Heart left ventricle (tissue), 16 donors: ENCODE measurements around the gene FMNL1. TPM values are rescaled to one million over a fixed set of nuclear protein-coding genes. Genes with fewer than 3 reads are reported as not detected.

ENCODE experiments used
- ATAC-seq, 4 donors: fragments of 200-7000 bp; cut with Tn5 transposase; one replicate each; pipeline ENCODE4 v1.9.1; 2020 to 2022; ENCODE audit warnings: moderate library complexity in 4 of 4, mild to moderate bottlenecking in 3 of 4, moderate number of reproducible peaks in 1 of 4
- DNase-seq, 5 donors: peaks; one replicate each; pipeline ENCODE4 v3.0.0-alpha.2; 2020
- H3K27ac ChIP-seq, 12 donors: fragments of 200-600 bp; sonication (generic) in 4 of 12; one replicate each; pipeline versions ENCODE4 v1.5.0 to v1.8.0; 2016 to 2022; ENCODE audit warnings: mild to moderate bottlenecking in 2 of 12
- H3K27me3 ChIP-seq, 9 donors: fragments of 200-600 bp; sonication (generic) in 2 of 9; one replicate each; pipeline versions ENCODE4 v1.5.1 to v1.8.0; 2016 to 2022; ENCODE audit warnings: mild to moderate bottlenecking in 3 of 9
- H3K36me3 ChIP-seq, 9 donors: fragments of 200-600 bp; sonication (generic) in 2 of 9; one replicate each; pipeline versions ENCODE4 v1.5.0 to v1.8.0; 2018 to 2022; ENCODE audit warnings: mild to moderate bottlenecking in 2 of 9
- H3K4me1 ChIP-seq, 12 donors: fragments of 200-600 bp; sonication (generic) in 4 of 12; one replicate each; pipeline versions ENCODE4 v1.5.0 to v1.8.0; 2016 to 2022; ENCODE audit warnings: mild to moderate bottlenecking in 3 of 12
- H3K4me3 ChIP-seq, 12 donors: fragments of 200-600 bp; sonication (generic) in 4 of 12; one replicate each; pipeline versions ENCODE4 v1.5.0 to v1.8.0; 2017 to 2022; ENCODE audit warnings: mild to moderate bottlenecking in 9 of 12, moderate library complexity in 4 of 12
- H3K9me3 ChIP-seq, 12 donors: fragments of 200-600 bp; sonication (generic) in 4 of 12; one replicate each; pipeline versions ENCODE4 v1.5.0 to v1.8.0; 2016 to 2022; ENCODE audit warnings: mild to moderate bottlenecking in 1 of 12
- POLR2A ChIP-seq, 2 donors: fragments of 450-650 bp; IDR thresholded peaks; one replicate each; pipeline ENCODE4 v1.6.1; 2017; ENCODE audit warnings: antibody characterized with exemption in 2 of 2, mild to moderate bottlenecking in 2 of 2, moderate library complexity in 2 of 2
- WGBS, 4 donors: extraction: QIAGEN DNeasy Blood & Tissue Kit in 2 of 4; methylation state at CpG; one replicate each; pipeline versions ENCODE4 v1.1.5 to v1.1.7; 2013 to 2018; 5-methylcytosine and 5-hydroxymethylcytosine counted together
- intact Hi-C, 10 donors: fragments of 100-400 bp; cut with DNase I; formaldehyde crosslinking; loops; one replicate each; pipeline versions ENCODE4 v1.11.1 to v1.14.2; 2022
- polyA plus RNA-seq, 2 donors: library from polyadenylated mRNA; stranded (reverse); fragments of 200-250 nt; gene quantifications; one replicate each; pipeline ENCODE4 v1.2.3, GENCODE V29; 2013
- total RNA-seq, 9 donors: library from RNA; depleted of rRNA in 2 of 9; stranded (reverse); fragments of >200 nt in 2 of 9; fragmentation: NEBNext Ultra II Directional in 3 of 9; extraction: Animal tissue kit (Norgen Biotek cat#: 25700) in 3 of 9; gene quantifications; one replicate each; pipeline versions ENCODE4 v1.1.0 to v1.2.4, GENCODE V29; 2016 to 2023
- TF ChIP-seq, protein P1 (sequence below), 12 donors: fragments of 200-600 bp; sonication (generic) in 4 of 12; IDR thresholded peaks; one replicate each; pipeline versions ENCODE4 v1.5.0 to v1.8.0; 2018 to 2022; ENCODE audit warnings: antibody characterized with exemption in 12 of 12, mild to moderate bottlenecking in 5 of 12
- donor health status: ischemic (EF 13 %, LVEDD 7.1; RV severe dilation, severe dysfunction).
- donor health status: healthy with polysubstance abuse.
- donor health status: DM: no; HTN: yes; CAD: no.
- donor health status: DM: no; HTN: no; CAD: no.
- donor health status: ischemic (EF 25% LVEDD 6.9; RV normal size, moderate dysfunction).
- donor health status: ischemic (EF 25% LVEDD 5.7; RV mildly dilated, moderate dysfunction).
- donor health status: healthy.
- donor health status: DM: yes; HTN: yes; CAD: no.
- donor health status: ischemic (EF 35%, LVEDD 5.7; RV mildly dilated, moderate dysfunction).
- donor health status: nonischemic (EF 11% LVEDD 7.7; RV severe dilation, severe dysfunction).
- donor health status: DM: yes; HTN: yes; CAD: no.
- donor health status: PGD.
- donor health status: ischemic (EF 29% LVEDD 5.4; RV normal size, mild dysfunction).
- donor health status: nonischemic (EF 23%, LVEDD 6.1; RV moderate dilation, normal function).

The FMNL1 gene
- total and polyA plus RNA-seq, 11 donors: 5.4 to 52.8 (median 8.7) TPM

- intact Hi-C loops: loop anchor here in 8 of 10 donors (2.0 to 5.0 kb wide), 6 partner anchors 36 to 109 kb away; partner anchors contain the start of genes MAP3K14 (in 5 of the 8) and FMNL1 (in 1 of the 8)
- ATAC-seq (no peak), DNase-seq (no peak)
- no peak overlapping the region for H3K4me3 ChIP-seq
- no peak for TF ChIP-seq POLR2A (IDR thresholded peaks at IDR 0.05)
- TF ChIP-seq, protein P1, sequence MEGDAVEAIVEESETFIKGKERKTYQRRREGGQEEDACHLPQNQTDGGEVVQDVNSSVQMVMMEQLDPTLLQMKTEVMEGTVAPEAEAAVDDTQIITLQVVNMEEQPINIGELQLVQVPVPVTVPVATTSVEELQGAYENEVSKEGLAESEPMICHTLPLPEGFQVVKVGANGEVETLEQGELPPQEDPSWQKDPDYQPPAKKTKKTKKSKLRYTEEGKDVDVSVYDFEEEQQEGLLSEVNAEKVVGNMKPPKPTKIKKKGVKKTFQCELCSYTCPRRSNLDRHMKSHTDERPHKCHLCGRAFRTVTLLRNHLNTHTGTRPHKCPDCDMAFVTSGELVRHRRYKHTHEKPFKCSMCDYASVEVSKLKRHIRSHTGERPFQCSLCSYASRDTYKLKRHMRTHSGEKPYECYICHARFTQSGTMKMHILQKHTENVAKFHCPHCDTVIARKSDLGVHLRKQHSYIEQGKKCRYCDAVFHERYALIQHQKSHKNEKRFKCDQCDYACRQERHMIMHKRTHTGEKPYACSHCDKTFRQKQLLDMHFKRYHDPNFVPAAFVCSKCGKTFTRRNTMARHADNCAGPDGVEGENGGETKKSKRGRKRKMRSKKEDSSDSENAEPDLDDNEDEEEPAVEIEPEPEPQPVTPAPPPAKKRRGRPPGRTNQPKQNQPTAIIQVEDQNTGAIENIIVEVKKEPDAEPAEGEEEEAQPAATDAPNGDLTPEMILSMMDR (IDR thresholded peaks at IDR 0.05): no peak
- H3K27ac ChIP-seq: peak overlapping the region in 4 of 12 donors; percentile 15 to 89 (median 50)
- H3K36me3 ChIP-seq: peaks cover 0 to 55% (median 39%) of the 10 kb centered on the region in 9 donors
- H3K9me3 ChIP-seq: no peaks in the 10 kb centered on the region
- peaks cover 0 to 38% (median 24%) of the 10 kb centered on the region in 12 donors for H3K4me1 ChIP-seq
- no peaks in the 10 kb centered on the region for H3K27me3 ChIP-seq
- WGBS, 4 donors: 57 to 68% (median 63%) methylated on average over 5 to 6 of the region's 6 CpGs
Observed at GRCh38 chr17:45276031-45276430, 54.3 kb downstream of the FMNL1 start.

DNA sequence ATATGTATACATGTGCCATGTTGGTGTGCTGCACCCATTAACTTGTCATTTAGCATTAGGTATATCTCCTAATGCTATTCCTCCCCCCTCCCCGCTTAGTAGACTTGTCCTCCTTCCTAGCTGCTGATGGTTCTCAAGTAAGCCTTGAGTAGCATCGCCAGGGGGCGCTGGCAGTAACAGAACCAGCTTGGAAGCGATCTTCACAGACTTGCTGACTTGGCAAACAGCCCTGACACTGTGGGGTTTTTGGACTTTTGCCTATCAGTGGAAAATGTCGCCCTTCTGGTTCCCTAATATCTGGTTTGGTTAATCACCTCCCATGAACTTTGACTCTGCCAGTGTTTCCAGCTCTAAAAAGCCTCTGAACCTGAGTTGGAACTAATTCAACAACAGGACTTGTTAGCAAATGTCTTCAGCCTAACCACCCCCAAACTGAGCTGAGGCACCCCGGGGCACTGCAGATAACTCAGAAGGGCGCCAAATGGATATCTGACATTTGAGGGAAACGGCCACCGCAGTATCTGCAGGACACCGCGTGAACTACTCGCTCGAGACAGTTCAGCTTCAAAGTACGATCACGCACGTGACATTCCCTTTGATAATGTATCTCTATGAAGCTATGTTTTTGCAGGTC lies 55.6 kb downstream of the FMNL1 start:
- WGBS, 4 donors: 7 to 15% (median 11%) methylated on average over 15 to 16 of the region's 16 CpGs
- peak in 1 of 2 donors; percentile 25 for TF ChIP-seq POLR2A (IDR thresholded peaks at IDR 0.05)
- TF ChIP-seq, protein P1 (IDR thresholded peaks at IDR 0.05): peak; percentile 72 to 87 (median 82)
- H3K27ac ChIP-seq: peak overlapping the region; percentile 28 to 89 (median 78)
- H3K27me3 ChIP-seq: no peaks in the 10 kb centered on the region
- peaks cover 0 to 52% (median 33%) of the 10 kb centered on the region in 9 donors for H3K36me3 ChIP-seq
- H3K4me1 ChIP-seq: peaks cover 0 to 43% (median 26%) of the 10 kb centered on the region in 12 donors
- peak; percentile 90 to 97 (median 93) for DNase-seq
- intact Hi-C loops: loop anchor here in 9 of 10 donors (1.0 to 5.0 kb wide), 7 partner anchors 35 to 108 kb away; partner anchors contain the start of genes MAP3K14 (in 5 of the 9) and FMNL1 (in 1 of the 9)
- H3K4me3 ChIP-seq: peak overlapping the region in 1 of 12 donors; percentile 33
- peak; percentile 62 to 76 (median 67) for ATAC-seq
- H3K9me3 ChIP-seq: no peaks in the 10 kb centered on the region

- Histone ChIP-seq H3K9me3 (no peaks in the 10 kb centered on the region), H3K4me1 (peaks cover 0 to 49% (median 32%) of the 10 kb centered on the region in 12 donors), H3K27me3 (no peaks in the 10 kb centered on the region), H3K4me3 (peak overlapping the region in 1 of 12 donors; percentile 33), H3K27ac (peak overlapping the region; percentile 28 to 89 (median 78)), H3K36me3 (peaks cover 0 to 52% (median 33%) of the 10 kb centered on the region in 9 donors)
- peak; percentile 26 to 78 (median 68) for ATAC-seq
- 4 to 15% (median 10%) methylated on average over 7 of the region's 7 CpGs for WGBS, 4 donors
- DNase-seq: peak in 2 of 5 donors; percentile 55 to 63
- TF ChIP-seq POLR2A (IDR thresholded peaks at IDR 0.05): no peak
- TF ChIP-seq, protein P1 (IDR thresholded peaks at IDR 0.05): no peak
- intact Hi-C loops: loop anchor here (1.0 to 5.0 kb wide), 7 partner anchors 34 to 107 kb away; partner anchors contain the start of genes MAP3K14 (in 8 of the 10) and FMNL1 (in 1 of the 10)
Observed at GRCh38 chr17:45277992-45278391, 56.3 kb downstream of the FMNL1 start.

DNA sequence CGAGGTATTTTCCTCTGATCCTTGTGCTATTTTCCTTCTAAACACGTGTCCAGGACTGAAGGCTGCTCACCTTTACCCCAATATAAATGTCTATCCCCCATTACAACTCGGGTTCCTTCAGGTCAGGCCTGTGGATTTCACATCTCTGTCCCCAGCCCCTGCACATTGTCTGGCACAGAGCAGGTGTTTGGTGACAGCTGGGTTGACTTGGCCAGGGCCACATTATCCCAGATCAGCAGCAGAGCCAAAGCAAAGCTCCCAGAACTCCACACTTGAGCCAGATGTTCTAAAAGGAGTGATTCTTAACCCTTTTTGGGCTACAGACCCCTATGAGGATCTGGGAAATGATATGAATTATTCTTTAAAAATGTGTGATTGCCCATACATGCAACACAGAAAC lies 58.2 kb downstream of the FMNL1 start:
- Histone ChIP-seq H3K4me3 (no peak overlapping the region), H3K4me1 (peaks cover 0 to 68% (median 46%) of the 10 kb centered on the region in 12 donors), H3K27ac (peak overlapping the region in 10 of 12 donors; percentile 8 to 89 (median 54)), H3K36me3 (peaks cover 0 to 54% (median 37%) of the 10 kb centered on the region in 9 donors), H3K27me3 (no peaks in the 10 kb centered on the region), H3K9me3 (no peaks in the 10 kb centered on the region)
- ATAC-seq: peak; percentile 39 to 62 (median 44)
- no peak for TF ChIP-seq POLR2A (IDR thresholded peaks at IDR 0.05)
- 46 to 58% (median 54%) methylated on average over 3 of the region's 3 CpGs for WGBS, 4 donors
- intact Hi-C loops: loop anchor here in 7 of 10 donors (2.0 to 5.0 kb wide), 6 partner anchors 32 to 105 kb away; partner anchors contain the start of genes MAP3K14 (in 5 of the 7) and FMNL1 (in 1 of the 7)
- peak in 2 of 5 donors; percentile 73 to 79 for DNase-seq
